ENCODE data around the gene GNB2.
"Not testable (repeated sequence)": the region's sequence is repeated elsewhere in the genome, so short reads cannot be mapped to it uniquely, and the experiment has no call there.

Gene GNB2

GRCh38 chr7:100721505-100721812 is 47.9 kb downstream of the GNB2 start:
- peaks cover 77% of the 10 kb centered on the region for H3K27me3 Mint-ChIP-seq

DNA sequence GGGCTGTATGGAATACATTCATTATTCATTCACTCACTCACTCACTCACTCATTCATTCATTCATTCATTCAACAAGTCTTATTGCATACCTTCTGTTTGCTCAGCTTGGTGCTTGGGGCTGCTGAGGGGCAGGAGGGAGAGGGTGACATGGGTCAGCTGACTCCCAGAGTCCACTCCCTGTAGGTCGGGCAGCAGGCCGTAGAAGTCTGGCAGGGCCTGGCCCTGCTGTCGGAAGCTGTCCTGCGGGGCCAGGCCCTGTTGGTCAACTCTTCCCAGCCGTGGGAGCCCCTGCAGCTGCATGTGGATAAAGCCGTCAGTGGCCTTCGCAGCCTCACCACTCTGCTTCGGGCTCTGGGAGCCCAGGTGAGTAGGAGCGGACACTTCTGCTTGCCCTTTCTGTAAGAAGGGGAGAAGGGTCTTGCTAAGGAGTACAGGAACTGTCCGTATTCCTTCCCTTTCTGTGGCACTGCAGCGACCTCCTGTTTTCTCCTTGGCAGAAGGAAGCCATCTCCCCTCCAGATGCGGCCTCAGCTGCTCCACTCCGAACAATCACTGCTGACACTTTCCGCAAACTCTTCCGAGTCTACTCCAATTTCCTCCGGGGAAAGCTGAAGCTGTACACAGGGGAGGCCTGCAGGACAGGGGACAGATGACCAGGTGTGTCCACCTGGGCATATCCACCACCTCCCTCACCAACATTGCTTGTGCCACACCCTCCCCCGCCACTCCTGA is 49.1 kb downstream of the GNB2 start:
- peaks cover 11% of the 10 kb centered on the region for H3K9me3 Mint-ChIP-seq
- no peak overlapping the region for H3K4me3 Mint-ChIP-seq
- peaks cover 7% of the 10 kb centered on the region for H3K4me1 Mint-ChIP-seq
- H3K27me3 Mint-ChIP-seq: peaks cover 65% of the 10 kb centered on the region
- peaks cover 14% of the 10 kb centered on the region for H3K36me3 Mint-ChIP-seq
- no peak for ATAC-seq
- no peak overlapping the region for H3K27ac Mint-ChIP-seq

More at GRCh38 chr7:100721505-100721812, 47.9 kb downstream of the GNB2 start:
- H3K27ac Mint-ChIP-seq: no peak overlapping the region
- ATAC-seq: no peak
- H3K9me3 Mint-ChIP-seq: peaks cover 14% of the 10 kb centered on the region
- no peak overlapping the region for H3K4me3 Mint-ChIP-seq
- peaks cover 7% of the 10 kb centered on the region for H3K4me1 Mint-ChIP-seq
- H3K36me3 Mint-ChIP-seq: peaks cover 14% of the 10 kb centered on the region

GRCh38 chr7:100723732-100724275 is 50.3 kb downstream of the GNB2 start:
- Mint-ChIP-seq H3K36me3 (peaks cover 5% of the 10 kb centered on the region), H3K4me1 (peaks cover 7% of the 10 kb centered on the region), H3K27ac (no peak overlapping the region), H3K4me3 (no peak overlapping the region), H3K9me3 (peaks cover 4% of the 10 kb centered on the region), H3K27me3 (peaks cover 57% of the 10 kb centered on the region)
- no peak for ATAC-seq

- not testable (repeated sequence) for H3K9me3 Mint-ChIP-seq, H3K4me1 Mint-ChIP-seq, ATAC-seq, H3K36me3 Mint-ChIP-seq, H3K4me3 Mint-ChIP-seq, H3K27ac Mint-ChIP-seq
- H3K27me3 Mint-ChIP-seq: peaks cover 53% of the 10 kb centered on the region
These were observed 50.8 kb downstream of the GNB2 start for GRCh38 chr7:100724364-100724763.

- H3K9me3 Mint-ChIP-seq: no peaks in the 10 kb centered on the region
- peaks cover 7% of the 10 kb centered on the region for H3K4me1 Mint-ChIP-seq
- ATAC-seq: no peak
- H3K27me3 Mint-ChIP-seq: peaks cover 27% of the 10 kb centered on the region
- no peaks in the 10 kb centered on the region for H3K36me3 Mint-ChIP-seq
- H3K4me3 Mint-ChIP-seq: no peak overlapping the region
- H3K27ac Mint-ChIP-seq: no peak overlapping the region
These were observed 53.6 kb downstream of the GNB2 start for GRCh38 chr7:100726996-100727761.

DNA sequence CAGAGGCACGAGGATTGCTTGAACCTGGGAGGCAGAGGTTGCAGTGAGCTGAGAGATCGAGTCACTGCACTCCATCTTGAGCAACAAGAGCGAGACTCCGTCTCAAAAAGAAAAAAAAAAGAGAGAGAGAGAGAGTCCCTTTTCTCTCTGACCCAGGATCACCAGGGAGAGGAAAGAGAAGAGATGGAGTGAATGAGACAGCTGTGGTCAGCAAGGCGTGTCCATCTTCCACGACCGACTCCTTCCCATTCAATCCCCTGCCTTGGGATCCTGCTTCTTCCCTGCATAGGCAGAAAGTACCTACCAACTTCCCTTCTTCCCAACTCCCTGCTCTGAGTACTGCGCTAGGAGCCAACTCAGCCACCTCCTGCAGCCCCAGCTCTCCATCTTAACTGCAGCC is 54.7 kb downstream of the GNB2 start:
- no peak for ATAC-seq

More for the DNA sequence above, 54.7 kb downstream of the GNB2 start:
- Mint-ChIP-seq H3K9me3 (no peaks in the 10 kb centered on the region), H3K27ac (no peak overlapping the region), H3K36me3 (no peaks in the 10 kb centered on the region), H3K4me3 (no peak overlapping the region), H3K27me3 (peaks cover 17% of the 10 kb centered on the region), H3K4me1 (peaks cover 16% of the 10 kb centered on the region)

Measured in stimulated activated memory B cell treated with anti-CD40 and anti-IgM and Interleukin-4, amounts not matched to agents 10 μg/mL and 1 μg/mL and 100 μg/mL, for 72 hours (primary cell).